ENCODE data around the gene FIP1L1.

DNA sequence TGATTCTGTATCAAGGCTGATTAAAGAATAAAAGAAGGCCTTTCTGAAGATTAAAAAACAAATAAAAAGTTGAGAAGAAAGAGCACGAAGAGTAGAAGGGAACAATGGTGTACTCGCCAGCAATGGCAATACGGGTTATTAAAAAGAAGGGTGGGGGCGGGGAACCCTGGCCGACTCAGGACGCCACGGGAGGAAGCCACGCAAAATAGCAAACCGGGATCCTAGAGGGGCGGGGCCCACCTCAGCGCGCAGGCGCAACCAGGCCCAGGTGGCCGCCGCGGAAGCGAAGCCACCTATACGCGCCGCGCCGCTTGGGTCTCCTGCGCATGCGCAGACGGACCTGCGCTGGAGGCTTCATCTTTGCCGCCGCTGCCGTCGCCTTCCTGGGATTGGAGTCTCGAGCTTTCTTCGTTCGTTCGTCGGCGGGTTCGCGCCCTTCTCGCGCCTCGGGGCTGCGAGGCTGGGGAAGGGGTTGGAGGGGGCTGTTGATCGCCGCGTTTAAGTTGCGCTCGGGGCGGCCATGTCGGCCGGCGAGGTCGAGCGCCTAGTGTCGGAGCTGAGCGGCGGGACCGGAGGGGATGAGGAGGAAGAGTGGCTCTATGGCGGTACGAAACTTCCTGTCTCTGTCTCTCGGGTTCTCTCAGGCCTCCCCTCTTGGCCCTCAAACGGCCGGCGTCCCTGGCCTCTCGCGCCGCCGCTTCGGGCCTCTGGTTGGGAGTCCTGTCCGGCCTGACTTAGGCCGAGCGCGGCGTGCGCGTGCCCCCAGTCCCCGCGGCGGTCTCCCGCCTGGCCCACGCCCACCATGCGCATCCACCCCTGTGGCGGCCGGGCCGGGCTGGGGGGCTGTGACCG, at the start of gene FIP1L1:
- TF ChIP-seq, protein P1, sequence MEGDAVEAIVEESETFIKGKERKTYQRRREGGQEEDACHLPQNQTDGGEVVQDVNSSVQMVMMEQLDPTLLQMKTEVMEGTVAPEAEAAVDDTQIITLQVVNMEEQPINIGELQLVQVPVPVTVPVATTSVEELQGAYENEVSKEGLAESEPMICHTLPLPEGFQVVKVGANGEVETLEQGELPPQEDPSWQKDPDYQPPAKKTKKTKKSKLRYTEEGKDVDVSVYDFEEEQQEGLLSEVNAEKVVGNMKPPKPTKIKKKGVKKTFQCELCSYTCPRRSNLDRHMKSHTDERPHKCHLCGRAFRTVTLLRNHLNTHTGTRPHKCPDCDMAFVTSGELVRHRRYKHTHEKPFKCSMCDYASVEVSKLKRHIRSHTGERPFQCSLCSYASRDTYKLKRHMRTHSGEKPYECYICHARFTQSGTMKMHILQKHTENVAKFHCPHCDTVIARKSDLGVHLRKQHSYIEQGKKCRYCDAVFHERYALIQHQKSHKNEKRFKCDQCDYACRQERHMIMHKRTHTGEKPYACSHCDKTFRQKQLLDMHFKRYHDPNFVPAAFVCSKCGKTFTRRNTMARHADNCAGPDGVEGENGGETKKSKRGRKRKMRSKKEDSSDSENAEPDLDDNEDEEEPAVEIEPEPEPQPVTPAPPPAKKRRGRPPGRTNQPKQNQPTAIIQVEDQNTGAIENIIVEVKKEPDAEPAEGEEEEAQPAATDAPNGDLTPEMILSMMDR (IDR thresholded peaks at IDR 0.05; ENCODE audit: low read length) = no peak
- TF ChIP-seq EZH2 (IDR thresholded peaks at IDR 0.05; ENCODE audit: borderline replicate concordance, low read length) = no peak

Data from OCI-LY1 (cell line).